Aorta (tissue), 5 donors: Measurements from ENCODE around the gene TMEM100. TPM values are rescaled to one million over a fixed set of nuclear protein-coding genes. Genes with fewer than 3 reads are reported as not detected.
A peak's percentile ranks its signal among the peaks of the same experiment; 100 is the strongest.

Experiments
- ATAC-seq: fragments of 200-7000 bp; cut with Tn5 transposase; one replicate; pipeline ENCODE4 v1.9.1; 2022; ENCODE audit warnings: moderate library complexity; ENCODE audit not compliant: low FRiP score
- DNase-seq, 2 donors: peaks; one replicate each; pipeline ENCODE4 v3.0.0-alpha.2; 2020
- H3K27ac ChIP-seq, 2 donors: one replicate each; pipeline ENCODE4 v1.5.1; 2013; ENCODE audit warnings: low read length in 2 of 2, mild to moderate bottlenecking in 2 of 2, moderate library complexity in 2 of 2, control low read depth in 1 of 2, inconsistent platforms in 1 of 2, low read depth in 1 of 2
- H3K27me3 ChIP-seq, 2 donors: one replicate each; pipeline ENCODE4 v1.6.1; 2013; ENCODE audit warnings: control low read depth in 1 of 2, low read length in 1 of 2, mild to moderate bottlenecking in 1 of 2, moderate library complexity in 1 of 2; ENCODE audit not compliant: insufficient read depth in 2 of 2, control insufficient read depth in 1 of 2
- H3K36me3 ChIP-seq, 2 donors: one replicate each; pipeline ENCODE4 v1.6.1; 2013; ENCODE audit warnings: control low read depth in 1 of 2, low read length in 1 of 2, mild to moderate bottlenecking in 1 of 2; ENCODE audit not compliant: insufficient read depth in 2 of 2, control insufficient read depth in 1 of 2
- H3K4me1 ChIP-seq, 2 donors: one replicate each; pipeline ENCODE4 v1.6.1; 2013; ENCODE audit warnings: low read length in 2 of 2, control low read depth in 1 of 2, mild to moderate bottlenecking in 1 of 2, moderate library complexity in 1 of 2; ENCODE audit not compliant: insufficient read depth in 2 of 2, control insufficient read depth in 1 of 2
- H3K4me3 ChIP-seq, 2 donors: one replicate each; pipeline ENCODE4 v1.5.1; 2013; ENCODE audit warnings: low read length in 2 of 2, control low read depth in 1 of 2, mild to moderate bottlenecking in 1 of 2
- H3K9me3 ChIP-seq: one replicate; pipeline ENCODE4 v1.6.1; 2013; ENCODE audit warnings: mild to moderate bottlenecking, low read length; ENCODE audit not compliant: control insufficient read depth
- WGBS, 2 donors: extraction: QIAGEN DNeasy Blood & Tissue Kit; methylation state at CpG; one replicate each; pipeline ENCODE4 v1.1.7; 2013; 5-methylcytosine and 5-hydroxymethylcytosine counted together
- intact Hi-C, 2 donors: fragments of 100-400 bp; cut with DNase I; formaldehyde crosslinking; loops; one replicate each; pipeline versions ENCODE4 v1.14.2 to v1.15.0; 2022
- long read RNA-seq, 2 donors: library from polyadenylated mRNA; unstranded; transcript quantifications; one replicate each; pipeline ENCODE4 v2.0.0, GENCODE V29; 2020 to 2021
- polyA plus RNA-seq, 2 donors: library from polyadenylated mRNA; stranded (reverse); fragments of 200-250 nt; gene quantifications; one replicate each; pipeline ENCODE4 v1.2.3, GENCODE V29; 2013
- total RNA-seq, 2 donors: library from RNA; stranded (reverse); fragmentation: NEBNext Ultra II Directional; extraction: Animal tissue kit (Norgen Biotek cat#: 25700); gene quantifications; one replicate each; pipeline ENCODE4 v1.2.1, GENCODE V29; 2021
- donor health status: healthy with polysubstance abuse.
- donor health status: Bipolar disorder and iron deficiency.
- donor health status: DM: no; HTN: no; CAD: no.
- donor health status: DM: no; HTN: no; CAD: no.
- donor health status: DM: yes; HTN: yes; CAD: no.

Gene TMEM100, protein sequence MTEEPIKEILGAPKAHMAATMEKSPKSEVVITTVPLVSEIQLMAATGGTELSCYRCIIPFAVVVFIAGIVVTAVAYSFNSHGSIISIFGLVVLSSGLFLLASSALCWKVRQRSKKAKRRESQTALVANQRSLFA
- total RNA-seq (10 to 100 TPM in 1 of 2 donors, 1 to 10 TPM in 1; 6.7 to 24.4 TPM), polyA plus RNA-seq (1 to 10 TPM; 1.5 TPM)
- long read RNA-seq, donor 1, transcript TMEM100-201 (2 exons, 1,747 nt): major isoform, 6 of 6 reads
- long read RNA-seq, donor 1, partial matches to known transcripts: 0 of 6 reads
- long read RNA-seq, donor 1, other reads (novel, unspliced or antisense): 0 of 6 reads
- long read RNA-seq, donor 2, partial matches to known transcripts: 0 of 3 reads
- long read RNA-seq, donor 2, other reads (novel, unspliced or antisense): 2 of 3 reads

- Histone ChIP-seq H3K4me3 (peak within 1 kb of the TSS; percentile 36 to 62), H3K36me3 (no peaks in the 10 kb centered on the region), H3K27me3 (no peaks in the 10 kb centered on the region), H3K27ac (no peak within 1 kb of the TSS), H3K9me3 (no peaks in the 10 kb centered on the region), H3K4me1 (no peaks in the 10 kb centered on the region)
- DNase-seq: no peak
- intact Hi-C loops: no loop called here
- ATAC-seq: peak; percentile 72
- 3 to 4% methylated on average over 12 of the region's 12 CpGs for WGBS, 2 donors
Observed at GRCh38 chr17:55722742-55723487, at the start of gene TMEM100. TSS of gene TMEM100 (minus strand) at chr17:55722864. CDS start at chr17:55721070, 1,794 bp downstream.

- DNase-seq: no peak
- no peak for ATAC-seq
- no peaks in the 10 kb centered on the region for H3K27me3 ChIP-seq
- no peak overlapping the region for H3K27ac ChIP-seq
- 91 to 92% methylated on average over 7 of the region's 7 CpGs for WGBS, 2 donors
- no peaks in the 10 kb centered on the region for H3K9me3 ChIP-seq
- H3K36me3 ChIP-seq: peaks cover 2 to 17% of the 10 kb centered on the region in 2 donors
- no peaks in the 10 kb centered on the region for H3K4me1 ChIP-seq
- intact Hi-C loops: loop anchor here in 1 of 2 donors (5.0 kb wide), 1 partner anchor 245 kb away; no protein-coding TSS in a partner anchor
- no peak overlapping the region for H3K4me3 ChIP-seq
Observed at GRCh38 chr17:55772086-55772485, 49.4 kb upstream of the TMEM100 start.

GRCh38 chr17:55770196-55770870 is 47.7 kb upstream of the TMEM100 start:
- intact Hi-C loops: loop anchor here (2.0 to 5.0 kb wide), 2 partner anchors 243 to 244 kb away; no protein-coding TSS in a partner anchor
- peak; percentile 82 for ATAC-seq
- DNase-seq: no peak
- 37% methylated on average over 4 of the region's 4 CpGs for WGBS, 2 donors
- Histone ChIP-seq H3K9me3 (no peaks in the 10 kb centered on the region), H3K27me3 (no peaks in the 10 kb centered on the region), H3K36me3 (peaks cover 0 to 11% of the 10 kb centered on the region in 2 donors), H3K4me3 (no peak overlapping the region), H3K4me1 (no peaks in the 10 kb centered on the region), H3K27ac (no peak overlapping the region)

DNA sequence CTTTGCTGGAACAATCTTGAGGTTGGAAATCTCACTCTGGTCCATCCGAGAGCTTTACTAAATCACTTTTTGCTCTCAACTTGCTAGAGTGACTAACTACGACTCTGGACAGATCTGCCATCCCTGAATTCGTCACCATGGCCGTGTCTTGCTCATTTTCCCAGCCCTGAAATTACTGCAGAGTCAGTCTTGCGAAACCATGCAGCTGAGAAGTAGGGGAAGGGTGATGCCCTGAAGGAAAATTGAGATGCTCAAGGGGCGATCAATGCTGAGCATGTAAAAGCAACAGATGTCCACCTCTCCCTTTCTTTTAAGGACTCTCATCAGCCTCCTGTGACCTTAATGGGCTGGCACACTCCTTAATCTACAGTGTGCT is 46.9 kb upstream of the TMEM100 start:
- no peak for DNase-seq
- Histone ChIP-seq H3K27ac (no peak overlapping the region), H3K9me3 (no peaks in the 10 kb centered on the region), H3K27me3 (no peaks in the 10 kb centered on the region), H3K4me3 (no peak overlapping the region), H3K36me3 (peaks cover 0 to 9% of the 10 kb centered on the region in 2 donors), H3K4me1 (no peaks in the 10 kb centered on the region)
- peak; percentile 78 for ATAC-seq
- WGBS, 2 donors: 77 to 78% methylated on average over 6 of the region's 6 CpGs
- intact Hi-C loops: no loop called here

GRCh38 chr17:55768936-55769624 is 46.4 kb upstream of the TMEM100 start:
- Histone ChIP-seq H3K4me1 (no peaks in the 10 kb centered on the region), H3K4me3 (no peak overlapping the region), H3K9me3 (no peaks in the 10 kb centered on the region), H3K36me3 (peaks cover 0 to 9% of the 10 kb centered on the region in 2 donors), H3K27ac (no peak overlapping the region), H3K27me3 (no peaks in the 10 kb centered on the region)
- ATAC-seq: peak; percentile 11
- intact Hi-C loops: no loop called here
- no peak for DNase-seq

DNA sequence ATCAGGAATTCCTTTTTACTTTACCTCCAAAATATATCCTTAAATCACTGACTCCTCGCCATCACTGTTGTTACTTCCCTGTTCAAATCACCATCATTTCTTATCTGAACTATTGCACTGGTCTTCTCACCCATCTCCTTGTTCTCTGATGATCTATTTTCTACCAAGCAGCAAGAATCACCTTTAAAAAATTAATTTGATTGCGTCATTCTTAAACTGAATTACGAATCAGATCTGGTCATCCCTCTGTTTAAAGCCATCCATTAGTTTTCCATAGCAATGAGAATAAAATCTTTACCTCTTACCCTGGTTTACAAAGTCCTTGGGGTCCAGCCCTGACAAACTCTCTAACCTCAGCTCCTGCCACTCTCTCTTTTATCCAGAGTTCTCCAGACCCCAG is 42.8 kb upstream of the TMEM100 start:
- H3K4me3 ChIP-seq: no peak overlapping the region
- ATAC-seq (no peak), DNase-seq (no peak)
- intact Hi-C loops: no loop called here
- H3K9me3 ChIP-seq: no peaks in the 10 kb centered on the region
- WGBS, 2 donors: 96 to 98% methylated on average over 3 of the region's 3 CpGs
- no peaks in the 10 kb centered on the region for H3K27me3 ChIP-seq
- no peak overlapping the region for H3K27ac ChIP-seq
- H3K4me1 ChIP-seq: no peaks in the 10 kb centered on the region
- peaks cover 0 to 3% of the 10 kb centered on the region in 2 donors for H3K36me3 ChIP-seq

GRCh38 chr17:55764610-55765009 is 41.9 kb upstream of the TMEM100 start:
- ATAC-seq: no peak
- no peak overlapping the region for H3K4me3 ChIP-seq
- H3K27ac ChIP-seq: no peak overlapping the region
- DNase-seq: no peak
- 91 to 94% methylated on average over 4 of the region's 4 CpGs for WGBS, 2 donors
- H3K9me3 ChIP-seq: no peaks in the 10 kb centered on the region
- no peaks in the 10 kb centered on the region for H3K4me1 ChIP-seq
- intact Hi-C loops: no loop called here
- H3K27me3 ChIP-seq: no peaks in the 10 kb centered on the region
- H3K36me3 ChIP-seq: peaks cover 0 to 3% of the 10 kb centered on the region in 2 donors

GRCh38 chr17:55763856-55764255 is 41.2 kb upstream of the TMEM100 start:
- intact Hi-C loops: no loop called here
- 75 to 76% methylated on average over 6 of the region's 6 CpGs for WGBS, 2 donors
- Histone ChIP-seq H3K36me3 (no peaks in the 10 kb centered on the region), H3K9me3 (no peaks in the 10 kb centered on the region), H3K27me3 (no peaks in the 10 kb centered on the region), H3K4me3 (no peak overlapping the region), H3K4me1 (no peaks in the 10 kb centered on the region), H3K27ac (no peak overlapping the region)
- ATAC-seq (no peak), DNase-seq (no peak)
